ENCODE results near the gene PI16.

The PI16 gene

DNA sequence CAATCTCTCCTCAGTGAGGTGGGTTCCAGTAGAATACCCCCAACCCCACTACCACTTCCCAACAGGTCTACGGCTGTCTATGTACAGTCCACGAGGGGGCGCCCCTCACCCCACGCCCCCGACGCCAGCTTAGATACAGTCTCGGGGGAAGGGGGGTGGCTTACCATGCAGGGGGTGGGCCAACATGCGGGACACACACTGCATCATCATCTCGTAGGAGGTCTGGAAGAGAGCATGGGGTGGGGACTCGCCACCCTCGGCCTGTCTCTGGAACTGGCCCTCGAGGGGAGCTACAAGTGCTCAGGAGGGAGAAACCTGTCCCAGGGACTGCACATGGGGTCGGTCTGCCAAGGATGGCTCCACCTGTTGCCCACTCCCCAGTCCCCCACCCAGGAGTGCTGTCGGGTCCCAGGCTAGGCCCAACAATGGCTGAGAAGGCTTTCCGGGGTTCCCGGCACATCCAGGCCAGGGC is 23.0 kb downstream of the PI16 start:
- Histone ChIP-seq H3K79me1 (ENCODE audit: low read length) (no peaks in the 10 kb centered on the region), H3K4ac (ENCODE audit: low read depth, low read length) (no peak overlapping the region), H4K12ac (ENCODE audit: low read depth, low read length) (no peak overlapping the region), H4K91ac (ENCODE audit: low read depth, low read length) (no peak overlapping the region), H3K79me2 (ENCODE audit: control insufficient read depth, insufficient read depth, low read length, poor library complexity) (peaks cover 4% of the 10 kb centered on the region), H3K4me2 (ENCODE audit: low read length) (no peak overlapping the region), H2AFZ (ENCODE audit: insufficient read depth, low read length, poor library complexity) (no peak overlapping the region), H3K36me3 (ENCODE audit: control insufficient read depth in 1 of 2, insufficient read depth in 2 of 2, low read length in 2 of 2) (peaks cover 55 to 64% of the 10 kb centered on the region in 2 experiments), H3K4me1 (ENCODE audit: control insufficient read depth in 1 of 2, insufficient read depth in 2 of 2, low read length in 2 of 2) (peaks cover 3% of the 10 kb centered on the region in 2 experiments), H3K18ac (ENCODE audit: low read length) (no peak overlapping the region), H4K8ac (ENCODE audit: low read depth, low read length) (no peak overlapping the region), H3K9me3 (ENCODE audit: insufficient read depth, low read depth, low read length) (no peaks in the 10 kb centered on the region), H3K27me3 (ENCODE audit: insufficient read depth, low read length) (no peaks in the 10 kb centered on the region), H2AK5ac (ENCODE audit: low read length) (no peak overlapping the region), H3K9ac (ENCODE audit: low read length) (no peak overlapping the region), H2BK120ac (ENCODE audit: insufficient read depth, low read length, poor library complexity) (no peak overlapping the region), H2BK5ac (ENCODE audit: low read depth, low read length, poor library complexity) (no peak overlapping the region), H3K27ac (ENCODE audit: low read depth, low read length) (no peak overlapping the region), H3K23ac (ENCODE audit: low read length) (no peak overlapping the region), H3K14ac (ENCODE audit: low read length) (no peak overlapping the region), H3K4me3 (ENCODE audit: low read depth, low read length) (no peak overlapping the region), H2BK12ac (ENCODE audit: low read length) (no peak overlapping the region)
- no CpG with 5 or more reads among the region's 16 CpGs for WGBS (ENCODE audit: extremely low coverage, insufficient coverage, insufficient read length)
- DNase-seq: no peak

DNA sequence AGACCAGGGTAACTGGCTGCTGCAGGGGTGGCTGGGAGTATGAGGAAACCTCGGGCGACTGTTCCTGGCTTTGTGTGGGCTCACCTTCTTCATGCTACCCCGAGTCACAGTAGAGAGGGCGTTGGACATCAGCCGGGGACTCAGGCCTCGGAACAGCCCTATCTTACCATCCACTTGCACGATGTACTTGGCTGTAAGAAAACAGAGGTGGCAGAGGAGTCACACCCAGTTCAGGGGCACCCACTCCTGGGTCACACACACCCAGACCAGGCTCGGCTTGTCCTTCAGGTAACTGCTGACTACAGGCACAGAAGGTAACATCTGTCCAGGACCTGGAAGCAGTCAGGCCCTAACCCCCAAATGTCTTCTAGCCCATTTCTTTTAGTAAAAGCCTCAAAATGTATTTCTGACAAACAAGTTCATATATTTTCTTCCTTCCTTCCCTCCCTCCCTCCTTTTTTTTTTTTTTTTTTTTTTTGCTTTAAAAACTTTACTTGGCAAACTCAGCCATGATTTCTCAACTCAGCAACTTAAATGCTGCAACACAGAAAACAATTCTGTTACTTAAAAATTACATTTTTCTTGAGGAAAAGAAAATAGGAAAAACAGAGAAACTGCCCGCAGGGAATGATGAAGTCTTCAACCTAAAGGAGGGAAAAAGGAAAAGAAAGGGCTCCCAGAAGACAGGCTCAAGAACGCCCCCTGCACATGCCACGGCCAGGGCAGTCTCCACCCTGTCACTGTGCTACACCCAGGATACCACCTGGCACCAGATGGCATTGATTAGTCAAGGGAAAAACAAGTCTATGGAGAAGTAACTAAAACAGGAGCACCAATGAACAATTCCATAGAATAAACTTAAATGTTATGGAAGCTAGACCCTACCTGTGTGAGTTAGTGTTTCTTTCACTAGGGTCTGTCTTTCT is 24.1 kb downstream of the PI16 start:
- H3K4me3 ChIP-seq (ENCODE audit: low read depth, low read length): no peak overlapping the region
- no peaks in the 10 kb centered on the region for H3K27me3 ChIP-seq (ENCODE audit: insufficient read depth, low read length)
- H3K27ac ChIP-seq (ENCODE audit: low read depth, low read length): no peak overlapping the region
- H2AK5ac ChIP-seq (ENCODE audit: low read length): no peak overlapping the region
- H3K14ac ChIP-seq (ENCODE audit: low read length): no peak overlapping the region
- H3K23ac ChIP-seq (ENCODE audit: low read length): no peak overlapping the region
- H4K8ac ChIP-seq (ENCODE audit: low read depth, low read length): no peak overlapping the region
- no peak overlapping the region for H2BK5ac ChIP-seq (ENCODE audit: low read depth, low read length, poor library complexity)
- H2AFZ ChIP-seq (ENCODE audit: insufficient read depth, low read length, poor library complexity): no peak overlapping the region
- DNase-seq: no peak
- WGBS (ENCODE audit: extremely low coverage, insufficient coverage, insufficient read length): no CpG with 5 or more reads among the region's 11 CpGs
- no peak overlapping the region for H3K4me2 ChIP-seq (ENCODE audit: low read length)
- peaks cover 52 to 55% of the 10 kb centered on the region in 2 experiments for H3K36me3 ChIP-seq (ENCODE audit: control insufficient read depth in 1 of 2, insufficient read depth in 2 of 2, low read length in 2 of 2)
- no peaks in the 10 kb centered on the region for H3K79me1 ChIP-seq (ENCODE audit: low read length)
- no peak overlapping the region for H4K12ac ChIP-seq (ENCODE audit: low read depth, low read length)
- no peak overlapping the region for H3K18ac ChIP-seq (ENCODE audit: low read length)
- H3K9ac ChIP-seq (ENCODE audit: low read length): no peak overlapping the region
- no peak overlapping the region for H3K4ac ChIP-seq (ENCODE audit: low read depth, low read length)
- H3K4me1 ChIP-seq (ENCODE audit: control insufficient read depth in 1 of 2, insufficient read depth in 2 of 2, low read length in 2 of 2): no peaks in the 10 kb centered on the region
- no peak overlapping the region for H2BK120ac ChIP-seq (ENCODE audit: insufficient read depth, low read length, poor library complexity)
- no peak overlapping the region for H2BK12ac ChIP-seq (ENCODE audit: low read length)
- peaks cover 7% of the 10 kb centered on the region for H3K79me2 ChIP-seq (ENCODE audit: control insufficient read depth, insufficient read depth, low read length, poor library complexity)
- no peaks in the 10 kb centered on the region for H3K9me3 ChIP-seq (ENCODE audit: insufficient read depth, low read depth, low read length)
- H4K91ac ChIP-seq (ENCODE audit: low read depth, low read length): no peak overlapping the region

DNA sequence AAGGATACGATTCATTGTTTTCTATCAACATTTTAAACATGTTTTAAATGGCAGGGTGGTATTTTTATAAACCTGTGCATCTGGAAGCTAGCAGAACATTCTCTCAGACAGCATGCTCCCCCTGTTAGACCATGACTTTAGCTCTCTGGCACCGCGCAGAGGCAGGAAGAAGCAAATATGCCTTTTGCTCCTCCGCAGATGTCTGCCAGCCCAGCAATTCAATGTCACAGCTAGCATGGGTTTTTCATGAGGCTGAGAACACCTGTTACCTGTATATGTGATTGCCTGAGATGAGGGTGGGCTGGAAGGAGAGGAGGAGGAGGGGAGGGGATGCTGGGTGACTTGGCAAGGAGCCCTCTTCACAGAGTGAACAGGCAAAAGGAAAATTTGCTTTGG is 24.8 kb downstream of the PI16 start:
- Histone ChIP-seq H3K14ac (ENCODE audit: low read length) (no peak overlapping the region), H3K9me3 (ENCODE audit: insufficient read depth, low read depth, low read length) (no peaks in the 10 kb centered on the region), H2AFZ (ENCODE audit: insufficient read depth, low read length, poor library complexity) (no peak overlapping the region), H2BK12ac (ENCODE audit: low read length) (no peak overlapping the region), H3K27me3 (ENCODE audit: insufficient read depth, low read length) (no peaks in the 10 kb centered on the region), H3K23ac (ENCODE audit: low read length) (no peak overlapping the region), H2BK5ac (ENCODE audit: low read depth, low read length, poor library complexity) (no peak overlapping the region), H3K18ac (ENCODE audit: low read length) (no peak overlapping the region), H4K91ac (ENCODE audit: low read depth, low read length) (no peak overlapping the region), H3K9ac (ENCODE audit: low read length) (no peak overlapping the region), H3K79me1 (ENCODE audit: low read length) (no peaks in the 10 kb centered on the region), H2BK120ac (ENCODE audit: insufficient read depth, low read length, poor library complexity) (no peak overlapping the region), H3K4ac (ENCODE audit: low read depth, low read length) (no peak overlapping the region), H3K27ac (ENCODE audit: low read depth, low read length) (no peak overlapping the region), H4K12ac (ENCODE audit: low read depth, low read length) (no peak overlapping the region), H3K4me1 (ENCODE audit: control insufficient read depth in 1 of 2, insufficient read depth in 2 of 2, low read length in 2 of 2) (no peaks in the 10 kb centered on the region), H4K8ac (ENCODE audit: low read depth, low read length) (no peak overlapping the region), H3K4me3 (ENCODE audit: low read depth, low read length) (no peak overlapping the region), H3K79me2 (ENCODE audit: control insufficient read depth, insufficient read depth, low read length, poor library complexity) (peaks cover 10% of the 10 kb centered on the region), H2AK5ac (ENCODE audit: low read length) (no peak overlapping the region), H3K36me3 (ENCODE audit: control insufficient read depth in 1 of 2, insufficient read depth in 2 of 2, low read length in 2 of 2) (peaks cover 48 to 50% of the 10 kb centered on the region in 2 experiments), H3K4me2 (ENCODE audit: low read length) (no peak overlapping the region)
- no peak for DNase-seq
- WGBS (ENCODE audit: extremely low coverage, insufficient coverage, insufficient read length): no CpG with 5 or more reads among the region's 4 CpGs

DNA sequence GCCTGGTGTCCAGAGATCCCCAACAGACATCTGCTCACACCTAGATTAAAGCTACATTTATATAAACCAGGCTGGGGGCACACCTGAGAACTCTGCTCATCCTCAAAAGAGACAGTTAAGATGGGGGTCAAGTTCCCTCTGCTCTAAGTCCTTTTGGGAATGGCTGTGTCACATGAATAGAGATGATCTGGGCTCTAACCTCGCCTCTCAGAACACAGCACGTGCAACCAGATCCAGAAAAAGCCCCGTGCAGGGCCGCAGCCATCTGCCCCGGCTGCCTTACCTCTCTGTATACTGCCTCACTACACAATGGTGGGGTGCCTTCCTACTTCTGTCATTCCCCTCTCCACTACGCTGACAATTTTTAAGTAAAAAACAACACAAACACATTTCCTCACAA is 25.6 kb downstream of the PI16 start:
- Histone ChIP-seq H3K4me2 (ENCODE audit: low read length) (no peak overlapping the region), H3K79me1 (ENCODE audit: low read length) (peaks cover 2% of the 10 kb centered on the region), H3K9ac (ENCODE audit: low read length) (no peak overlapping the region), H2BK5ac (ENCODE audit: low read depth, low read length, poor library complexity) (no peak overlapping the region), H3K27ac (ENCODE audit: low read depth, low read length) (no peak overlapping the region), H4K91ac (ENCODE audit: low read depth, low read length) (no peak overlapping the region), H3K79me2 (ENCODE audit: control insufficient read depth, insufficient read depth, low read length, poor library complexity) (peaks cover 17% of the 10 kb centered on the region), H3K23ac (ENCODE audit: low read length) (no peak overlapping the region), H3K4ac (ENCODE audit: low read depth, low read length) (no peak overlapping the region), H4K8ac (ENCODE audit: low read depth, low read length) (no peak overlapping the region), H3K18ac (ENCODE audit: low read length) (no peak overlapping the region), H2BK120ac (ENCODE audit: insufficient read depth, low read length, poor library complexity) (no peak overlapping the region), H3K4me1 (ENCODE audit: control insufficient read depth in 1 of 2, insufficient read depth in 2 of 2, low read length in 2 of 2) (peaks cover 5 to 6% of the 10 kb centered on the region in 2 experiments), H3K4me3 (ENCODE audit: low read depth, low read length) (no peak overlapping the region), H2BK12ac (ENCODE audit: low read length) (no peak overlapping the region), H3K36me3 (ENCODE audit: control insufficient read depth in 1 of 2, insufficient read depth in 2 of 2, low read length in 2 of 2) (peaks cover 43% of the 10 kb centered on the region in 2 experiments), H3K9me3 (ENCODE audit: insufficient read depth, low read depth, low read length) (no peaks in the 10 kb centered on the region), H3K14ac (ENCODE audit: low read length) (no peak overlapping the region), H4K12ac (ENCODE audit: low read depth, low read length) (no peak overlapping the region), H2AFZ (ENCODE audit: insufficient read depth, low read length, poor library complexity) (no peak overlapping the region), H2AK5ac (ENCODE audit: low read length) (no peak overlapping the region), H3K27me3 (ENCODE audit: insufficient read depth, low read length) (no peaks in the 10 kb centered on the region)
- DNase-seq: no peak
- no CpG with 5 or more reads among the region's 6 CpGs for WGBS (ENCODE audit: extremely low coverage, insufficient coverage, insufficient read length)
